GM10266 (cell line): Measurements from ENCODE around the gene UBE2QL1.

Experiments
- DNase-seq: peaks from one replicate; pipeline ENCODE4 v3.0.0; 2012; ENCODE audit errors: extremely low spot score
- CTCF ChIP-seq: IDR thresholded peaks from 2 replicates; pipeline ENCODE4 v1.5.1; 2012; ENCODE audit warnings: mild to moderate bottlenecking, low read depth; ENCODE audit not compliant: control insufficient read depth, insufficient read depth; ENCODE audit errors: missing control alignments

Gene UBE2QL1

GRCh38 chr5:6448622-6449464 is at the start of gene UBE2QL1:
TSS of gene UBE2QL1 (plus strand) at chr5:6448859. CDS start at chr5:6448894, 35 bp downstream.
- TF ChIP-seq CTCF, result no peak
- DNase-seq, result peak; percentile 67

DNA sequence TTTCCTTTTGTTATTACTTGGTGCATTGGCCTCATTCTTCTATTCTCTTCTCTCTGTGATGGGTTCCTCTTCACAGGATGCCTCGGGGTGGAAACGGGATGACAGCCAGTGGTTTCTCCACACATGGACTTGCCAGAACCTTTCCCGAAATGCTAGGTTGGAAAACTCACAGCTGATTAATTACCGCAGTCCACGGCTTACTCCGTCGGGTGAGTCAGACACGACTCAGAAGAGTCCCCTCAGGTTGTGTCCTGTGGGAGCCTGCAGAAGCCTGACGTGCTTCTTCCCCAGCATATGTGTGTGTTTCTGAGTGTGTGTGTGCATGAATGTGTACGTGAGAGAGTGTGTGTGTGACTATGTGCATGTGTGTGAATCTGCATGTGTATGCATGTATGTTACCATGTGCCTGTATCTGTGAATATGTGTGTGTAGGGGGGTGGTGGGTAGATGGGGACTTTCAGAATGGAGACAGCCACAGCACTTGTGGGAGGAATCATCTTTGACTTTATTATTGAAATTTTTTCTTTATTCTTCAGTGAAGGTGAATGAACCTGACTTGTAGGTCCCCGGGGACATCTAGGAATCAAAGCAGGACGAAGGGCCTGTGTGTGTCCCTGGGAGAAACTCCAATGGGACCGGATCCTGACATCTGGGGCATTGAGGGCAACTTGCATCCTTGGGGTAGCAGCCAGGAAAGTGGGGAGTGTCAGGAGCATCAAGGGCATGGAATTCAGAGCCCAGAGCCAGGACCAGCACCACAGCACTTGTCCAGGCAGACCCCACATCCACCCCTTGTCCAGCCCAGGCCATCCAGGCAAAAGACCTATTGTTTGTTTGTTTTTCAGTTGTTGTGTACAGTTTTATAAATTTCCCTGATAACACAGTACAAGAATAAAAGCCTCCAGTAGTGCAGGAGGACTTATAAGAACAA is 48.4 kb upstream of the UBE2QL1 start:
- DNase-seq, result no peak
- TF ChIP-seq CTCF, result no peak

- DNase-seq, result no peak
- TF ChIP-seq CTCF, result no peak
These were observed 47.2 kb upstream of the UBE2QL1 start for GRCh38 chr5:6401410-6401809.

GRCh38 chr5:6402939-6403338 is 45.7 kb upstream of the UBE2QL1 start:
- no peak for TF ChIP-seq CTCF
- DNase-seq, result peak; percentile 47

DNA sequence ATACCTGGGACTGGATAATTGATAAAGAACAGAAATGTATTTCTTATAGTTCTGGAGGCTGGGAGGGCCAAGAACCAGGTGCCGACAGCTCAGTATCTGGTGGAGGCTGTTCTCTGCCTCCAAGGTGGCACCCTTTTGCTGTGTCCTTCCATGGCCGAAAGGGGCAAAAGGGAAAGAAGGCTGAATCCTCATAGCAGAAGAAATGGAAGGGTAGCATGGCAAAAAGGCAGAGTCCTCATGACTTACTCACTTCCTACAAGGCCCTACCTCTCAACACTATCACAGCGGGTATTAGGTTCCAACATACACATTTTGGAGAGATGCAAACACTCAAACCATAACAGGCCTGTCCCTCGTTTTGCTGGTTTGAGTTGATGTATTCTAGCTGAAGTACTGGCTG is 45.2 kb upstream of the UBE2QL1 start:
- no peak for TF ChIP-seq CTCF
- DNase-seq, result no peak

- DNase-seq, result peak; percentile 35
- TF ChIP-seq CTCF, result no peak
These were observed 44.5 kb upstream of the UBE2QL1 start for GRCh38 chr5:6404129-6404528.
